Stimulated activated naive B cell treated with anti-CD40 and anti-IgM and Interleukin-4, amounts not matched to agents 10 μg/mL and 1 μg/mL and 100 μg/mL, for 72 hours (primary cell): ENCODE results near the gene FAXDC2.
"Not testable (repeated sequence)": the region's sequence is repeated elsewhere in the genome, so short reads cannot be mapped to it uniquely, and the experiment has no call there.

Source experiments
- ATAC-seq, 2 donors: fragments of 150-1000 bp; cut with Tn5 transposase; replicated peaks; 2 replicates each; pipeline ENCODE4 v1.10.0; 2021; ENCODE audit warnings: moderate library complexity in 1 of 2
- DNase-seq: peaks from one replicate; pipeline ENCODE4 v3.0.0; 2021
- H3K27ac Mint-ChIP-seq: one replicate; pipeline ENCODE4 v1.8.0; 2022; ENCODE audit warnings: mild to moderate bottlenecking, mixed read lengths
- H3K27me3 Mint-ChIP-seq, 2 donors: one replicate each; pipeline ENCODE4 v1.8.0; 2022; ENCODE audit warnings: mixed read lengths in 2 of 2
- H3K36me3 Mint-ChIP-seq, 2 donors: one replicate each; pipeline ENCODE4 v1.8.0; 2022; ENCODE audit warnings: mixed read lengths in 2 of 2, mild to moderate bottlenecking in 1 of 2
- H3K4me1 Mint-ChIP-seq, 2 donors: one replicate each; pipeline ENCODE4 v1.8.0; 2022; ENCODE audit warnings: mixed read lengths in 2 of 2, mild to moderate bottlenecking in 1 of 2
- H3K4me3 Mint-ChIP-seq, 2 donors: one replicate each; pipeline ENCODE4 v1.8.0; 2022; ENCODE audit warnings: mild to moderate bottlenecking in 2 of 2, mixed read lengths in 2 of 2, moderate library complexity in 1 of 2
- H3K9me3 Mint-ChIP-seq, 2 donors: one replicate each; pipeline ENCODE4 v1.8.0; 2022; ENCODE audit warnings: mixed read lengths in 2 of 2, mild to moderate bottlenecking in 1 of 2

FAXDC2 gene

GRCh38 chr5:154849791-154850201 is 607 bp downstream of the FAXDC2 start:
- peaks cover 8 to 18% of the 10 kb centered on the region in 2 donors for H3K4me1 Mint-ChIP-seq
- H3K9me3 Mint-ChIP-seq = no peaks in the 10 kb centered on the region
- H3K36me3 Mint-ChIP-seq = peaks cover 10 to 21% of the 10 kb centered on the region in 2 donors
- peak in 1 of 2 donors; percentile 19 for ATAC-seq
- peak overlapping the region; percentile 17 for H3K27ac Mint-ChIP-seq
- H3K4me3 Mint-ChIP-seq = no peak overlapping the region
- no peaks in the 10 kb centered on the region for H3K27me3 Mint-ChIP-seq
- no peak for DNase-seq

- no peak overlapping the region for H3K27ac Mint-ChIP-seq
- no peaks in the 10 kb centered on the region for H3K27me3 Mint-ChIP-seq
- ATAC-seq = no peak
- no peaks in the 10 kb centered on the region for H3K9me3 Mint-ChIP-seq
- no peak for DNase-seq
- no peak overlapping the region for H3K4me3 Mint-ChIP-seq
- H3K36me3 Mint-ChIP-seq = peaks cover 10 to 21% of the 10 kb centered on the region in 2 donors
- peaks cover 8 to 18% of the 10 kb centered on the region in 2 donors for H3K4me1 Mint-ChIP-seq
Observed at GRCh38 chr5:154849264-154849785, 1.1 kb downstream of the FAXDC2 start.

- Mint-ChIP-seq H3K4me1 (peaks cover 2 to 6% of the 10 kb centered on the region in 2 donors), H3K4me3 (no peak overlapping the region), H3K36me3 (peaks cover 6 to 22% of the 10 kb centered on the region in 2 donors), H3K27ac (no peak overlapping the region), H3K27me3 (no peaks in the 10 kb centered on the region), H3K9me3 (no peaks in the 10 kb centered on the region)
- no peak for DNase-seq
- no peak for ATAC-seq
Observed at GRCh38 chr5:154844809-154845208, 5.6 kb downstream of the FAXDC2 start.

GRCh38 chr5:154842689-154843530 is 7.5 kb downstream of the FAXDC2 start:
- Mint-ChIP-seq H3K4me1 (no peaks in the 10 kb centered on the region), H3K36me3 (peaks cover 9 to 26% of the 10 kb centered on the region in 2 donors), H3K27me3 (no peaks in the 10 kb centered on the region), H3K9me3 (no peaks in the 10 kb centered on the region), H3K27ac (no peak overlapping the region), H3K4me3 (no peak overlapping the region)
- no peak for DNase-seq
- ATAC-seq = no peak

- Mint-ChIP-seq H3K36me3 (peaks cover 19 to 33% of the 10 kb centered on the region in 2 donors), H3K4me1 (no peaks in the 10 kb centered on the region), H3K4me3 (no peak overlapping the region), H3K27me3 (no peaks in the 10 kb centered on the region), H3K9me3 (no peaks in the 10 kb centered on the region), H3K27ac (peak overlapping the region; percentile 47)
- ATAC-seq = no peak
- no peak for DNase-seq
Observed at GRCh38 chr5:154841273-154841661, 9.1 kb downstream of the FAXDC2 start.

GRCh38 chr5:154840435-154841272 is 9.7 kb downstream of the FAXDC2 start:
- Mint-ChIP-seq H3K27me3 (no peaks in the 10 kb centered on the region), H3K27ac (peak overlapping the region; percentile 47), H3K4me1 (no peaks in the 10 kb centered on the region), H3K36me3 (peaks cover 22 to 32% of the 10 kb centered on the region in 2 donors), H3K4me3 (no peak overlapping the region), H3K9me3 (no peaks in the 10 kb centered on the region)
- no peak for ATAC-seq
- no peak for DNase-seq

- H3K27me3 Mint-ChIP-seq = no peaks in the 10 kb centered on the region
- H3K4me3 Mint-ChIP-seq = no peak overlapping the region
- H3K9me3 Mint-ChIP-seq = no peaks in the 10 kb centered on the region
- no peak for ATAC-seq
- peaks cover 23 to 36% of the 10 kb centered on the region in 2 donors for H3K36me3 Mint-ChIP-seq
- DNase-seq = no peak
- no peak overlapping the region for H3K27ac Mint-ChIP-seq
- H3K4me1 Mint-ChIP-seq = peaks cover 0 to 2% of the 10 kb centered on the region in 2 donors
Observed at GRCh38 chr5:154837009-154837901, 13.1 kb downstream of the FAXDC2 start.

- H3K27ac Mint-ChIP-seq = no peak overlapping the region
- peaks cover 23 to 40% of the 10 kb centered on the region in 2 donors for H3K36me3 Mint-ChIP-seq
- no peak overlapping the region for H3K4me3 Mint-ChIP-seq
- H3K9me3 Mint-ChIP-seq = no peaks in the 10 kb centered on the region
- H3K27me3 Mint-ChIP-seq = no peaks in the 10 kb centered on the region
- H3K4me1 Mint-ChIP-seq = peaks cover 0 to 2% of the 10 kb centered on the region in 2 donors
- DNase-seq = no peak
- ATAC-seq = no peak
Observed at GRCh38 chr5:154836225-154836624, 14.2 kb downstream of the FAXDC2 start.

GRCh38 chr5:154835701-154836052 is 14.7 kb downstream of the FAXDC2 start:
- ATAC-seq, H3K27me3 Mint-ChIP-seq, H3K9me3 Mint-ChIP-seq, H3K4me3 Mint-ChIP-seq, H3K27ac Mint-ChIP-seq, DNase-seq, H3K4me1 Mint-ChIP-seq: not testable (repeated sequence)
- H3K36me3 Mint-ChIP-seq = peaks cover 23 to 39% of the 10 kb centered on the region in 2 donors

GRCh38 chr5:154834053-154834452 is 16.4 kb downstream of the FAXDC2 start:
- no peak for DNase-seq
- H3K4me1 Mint-ChIP-seq = peaks cover 0 to 7% of the 10 kb centered on the region in 2 donors
- H3K9me3 Mint-ChIP-seq = no peaks in the 10 kb centered on the region
- H3K4me3 Mint-ChIP-seq = no peak overlapping the region
- no peak for ATAC-seq
- peaks cover 24 to 45% of the 10 kb centered on the region in 2 donors for H3K36me3 Mint-ChIP-seq
- no peak overlapping the region for H3K27ac Mint-ChIP-seq
- H3K27me3 Mint-ChIP-seq = no peaks in the 10 kb centered on the region

GRCh38 chr5:154832804-154833203 is 17.6 kb downstream of the FAXDC2 start:
- peaks cover 29 to 51% of the 10 kb centered on the region in 2 donors for H3K36me3 Mint-ChIP-seq
- not testable (repeated sequence) for H3K27me3 Mint-ChIP-seq, H3K27ac Mint-ChIP-seq, DNase-seq, ATAC-seq, H3K4me1 Mint-ChIP-seq, H3K4me3 Mint-ChIP-seq, H3K9me3 Mint-ChIP-seq

GRCh38 chr5:154831451-154831850 is 19.0 kb downstream of the FAXDC2 start:
- H3K4me1 Mint-ChIP-seq = peaks cover 0 to 9% of the 10 kb centered on the region in 2 donors
- no peak overlapping the region for H3K27ac Mint-ChIP-seq

GRCh38 chr5:154830596-154830995 is 19.8 kb downstream of the FAXDC2 start:
- Mint-ChIP-seq H3K27me3 (no peaks in the 10 kb centered on the region), H3K27ac (peak overlapping the region; percentile 14), H3K36me3 (peaks cover 24 to 49% of the 10 kb centered on the region in 2 donors), H3K9me3 (no peaks in the 10 kb centered on the region), H3K4me1 (peaks cover 0 to 9% of the 10 kb centered on the region in 2 donors), H3K4me3 (no peak overlapping the region)
- DNase-seq = no peak
- ATAC-seq = no peak

More at GRCh38 chr5:154831451-154831850, 19.0 kb downstream of the FAXDC2 start:
- Mint-ChIP-seq H3K4me3 (no peak overlapping the region), H3K36me3 (peaks cover 23 to 47% of the 10 kb centered on the region in 2 donors), H3K9me3 (no peaks in the 10 kb centered on the region), H3K27me3 (no peaks in the 10 kb centered on the region)
- ATAC-seq (no peak), DNase-seq (no peak)

GRCh38 chr5:154830219-154830595 is 20.2 kb downstream of the FAXDC2 start:
- Mint-ChIP-seq H3K4me3 (no peak overlapping the region), H3K36me3 (peaks cover 26 to 50% of the 10 kb centered on the region in 2 donors)

More at GRCh38 chr5:154830219-154830595, 20.2 kb downstream of the FAXDC2 start:
- H3K27me3 Mint-ChIP-seq = no peaks in the 10 kb centered on the region
- H3K27ac Mint-ChIP-seq = no peak overlapping the region
- H3K4me1 Mint-ChIP-seq = peaks cover 0 to 9% of the 10 kb centered on the region in 2 donors
- ATAC-seq (no peak), DNase-seq (no peak)
- H3K9me3 Mint-ChIP-seq = no peaks in the 10 kb centered on the region
